Adrenal gland (tissue), 5 donors: ENCODE results near the gene MYH6.

Source experiments
- CTCF ChIP-seq, 6 experiments: fragments of 450-650 bp in 4 of 6; fragments of 200-600 bp in 2 of 6; sonication (generic) in 1 of 6; IDR thresholded peaks; 1 replicate in 5 of 6; 2 replicates in 1 of 6; pipeline versions ENCODE4 v1.5.1 to v1.8.0; 2016 to 2021; ENCODE audit warnings: antibody characterized with exemption in 6 of 6, mild to moderate bottlenecking in 2 of 6, moderate library complexity in 1 of 6
- POLR2A ChIP-seq, 2 donors: fragments of 450-650 bp; IDR thresholded peaks; one replicate each; pipeline ENCODE4 v1.6.1; 2017; ENCODE audit warnings: antibody characterized with exemption in 2 of 2, mild to moderate bottlenecking in 2 of 2, moderate library complexity in 1 of 2
- donor health status: DM: no; HTN: no; CAD: no.

GRCh38 chr14:23349156-23349845, 58.8 kb downstream of the MYH6 start:
- TF ChIP-seq CTCF (IDR thresholded peaks at IDR 0.05): no peak
- no peak for TF ChIP-seq POLR2A (IDR thresholded peaks at IDR 0.05)
